GM19023 (cell line): ENCODE data around the gene CRK.
"Not testable (repeated sequence)": the region's sequence is repeated elsewhere in the genome, so short reads cannot be mapped to it uniquely, and the experiment has no call there.

ENCODE experiments used
- ATAC-seq: cut with Tn5 transposase; IDR thresholded peaks from one replicate; pipeline ENCODE4 v1.9.1; 2021; ENCODE audit warnings: mild to moderate bottlenecking, moderate library complexity; ENCODE audit not compliant: unreplicated experiment

CRK gene

DNA sequence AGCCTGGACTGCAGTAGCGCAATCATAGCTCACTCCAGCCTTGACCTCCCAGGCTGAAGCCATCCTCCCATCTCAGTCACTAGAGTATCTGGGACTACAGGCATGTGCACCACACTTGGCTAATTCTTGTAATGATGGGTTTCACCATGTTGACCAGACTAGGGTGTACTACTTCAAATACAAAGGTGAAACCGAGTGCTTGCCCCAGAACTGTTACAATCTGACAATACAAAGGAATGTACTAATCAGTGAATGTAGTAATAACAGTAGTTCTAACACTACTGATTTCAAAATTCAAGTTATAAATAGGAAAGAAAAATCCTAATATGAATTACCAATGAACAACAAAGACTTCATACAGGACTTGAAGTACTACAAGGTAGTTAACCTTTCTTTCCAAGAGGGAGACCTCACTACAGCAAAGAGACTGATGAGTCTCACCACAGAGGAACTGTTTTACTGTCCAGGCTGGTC, 24.4 kb downstream of the CRK start:
- no peak for ATAC-seq

- no peak for ATAC-seq
These were observed 32.4 kb downstream of the CRK start for GRCh38 chr17:1423456-1424135.

DNA sequence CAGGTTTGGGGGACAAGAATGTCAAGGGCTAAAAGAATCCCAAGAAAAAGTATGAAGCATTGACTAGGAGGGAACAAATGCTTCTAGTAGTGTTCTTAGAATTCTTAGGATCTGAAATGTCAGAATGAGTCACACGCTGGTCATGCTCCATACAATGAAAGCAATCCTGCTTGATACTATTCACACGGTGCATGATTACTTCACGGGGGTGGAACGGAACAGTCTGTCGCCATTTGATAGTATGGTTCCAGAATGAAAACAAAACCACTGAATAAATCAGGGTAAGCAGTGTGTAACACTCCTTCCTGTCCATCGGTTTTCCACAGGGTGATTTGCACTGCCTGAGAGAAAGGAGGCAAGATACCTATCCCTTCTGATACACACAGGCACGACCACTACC, 33.1 kb downstream of the CRK start:
- ATAC-seq = no peak

GRCh38 chr17:1421470-1421869, 34.6 kb downstream of the CRK start:
- ATAC-seq = no peak

DNA sequence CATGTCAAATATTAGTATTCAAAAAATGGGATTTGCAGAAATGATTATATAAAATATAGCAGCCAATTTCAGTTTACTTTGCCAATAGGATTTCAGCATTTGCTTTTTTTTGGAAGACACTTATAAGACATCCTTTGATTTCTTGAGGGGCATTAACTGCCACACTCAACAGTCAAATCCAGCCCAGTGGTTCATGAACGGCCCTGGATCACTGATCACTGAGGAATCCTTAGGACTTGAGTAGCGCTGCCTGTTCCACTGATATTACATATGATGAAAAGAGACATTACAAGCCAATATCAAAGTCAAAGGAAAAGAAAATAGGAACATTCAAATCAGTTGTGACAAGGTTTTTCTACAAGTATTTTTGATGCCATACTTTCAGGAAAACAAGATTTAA, 35.1 kb downstream of the CRK start:
- no peak for ATAC-seq

- ATAC-seq = no peak
These were observed 35.9 kb downstream of the CRK start for GRCh38 chr17:1420163-1420562.

DNA sequence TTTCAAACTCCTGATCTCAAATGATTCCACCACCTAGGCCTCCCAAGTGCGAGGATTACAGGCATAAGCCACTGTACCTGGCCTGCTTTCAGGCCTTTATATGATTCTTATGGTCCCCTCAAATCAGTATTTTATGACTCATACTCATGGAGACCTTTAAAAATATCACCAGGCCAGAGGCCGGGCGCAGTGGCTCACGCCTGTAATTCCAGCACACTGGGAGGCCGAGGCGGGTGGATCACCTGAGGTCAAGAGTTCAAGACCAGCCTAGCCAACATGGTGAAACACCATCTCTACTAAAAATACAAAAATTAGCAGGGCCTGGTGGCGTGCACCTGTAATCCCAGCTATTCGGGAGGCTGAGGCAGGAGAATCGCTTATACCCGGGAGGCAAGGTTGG, 37.6 kb downstream of the CRK start:
- ATAC-seq = not testable (repeated sequence)

DNA sequence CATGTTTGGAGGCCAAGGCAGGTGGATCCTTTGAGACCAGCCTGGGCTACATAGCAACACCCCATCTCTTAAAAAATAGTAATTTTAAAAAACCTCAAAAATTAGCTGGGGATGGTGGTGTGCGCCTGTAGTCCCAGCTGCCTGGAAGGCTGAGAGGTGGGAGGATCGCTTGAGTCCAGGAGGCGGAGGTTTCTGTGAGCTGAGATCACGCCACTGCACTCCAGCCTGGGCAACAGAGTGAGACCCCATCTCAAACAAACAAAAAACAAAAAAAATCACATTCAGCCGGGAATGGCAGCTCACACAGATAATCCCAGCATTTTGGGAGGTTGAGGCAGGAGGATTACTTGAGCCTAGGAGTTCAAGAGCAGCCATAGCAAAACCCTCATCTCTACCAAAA, 39.6 kb downstream of the CRK start:
- ATAC-seq = no peak

DNA sequence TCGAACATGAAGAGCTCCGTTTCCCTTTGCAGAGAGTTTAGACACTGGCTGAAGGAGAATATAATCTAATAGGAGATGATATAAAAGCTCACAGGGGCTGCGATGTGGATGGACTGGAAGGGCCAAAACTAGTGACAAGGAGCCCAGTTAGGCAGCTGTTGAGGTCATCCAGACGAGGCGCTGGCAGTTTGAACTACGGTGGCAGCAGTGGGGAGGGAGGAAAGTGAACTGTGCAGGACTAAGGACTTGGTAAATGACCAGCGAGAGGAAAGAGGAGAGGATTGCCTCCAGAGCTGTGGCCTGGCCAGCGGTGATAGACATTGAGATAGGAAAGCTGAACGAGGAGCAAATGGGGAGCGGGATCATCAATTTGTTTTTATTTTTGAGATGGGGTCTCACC, 41.4 kb downstream of the CRK start:
- ATAC-seq = no peak

GRCh38 chr17:1414001-1414574, 41.9 kb downstream of the CRK start:
- no peak for ATAC-seq

- ATAC-seq = no peak
These were observed 42.7 kb downstream of the CRK start for GRCh38 chr17:1413281-1413791.

DNA sequence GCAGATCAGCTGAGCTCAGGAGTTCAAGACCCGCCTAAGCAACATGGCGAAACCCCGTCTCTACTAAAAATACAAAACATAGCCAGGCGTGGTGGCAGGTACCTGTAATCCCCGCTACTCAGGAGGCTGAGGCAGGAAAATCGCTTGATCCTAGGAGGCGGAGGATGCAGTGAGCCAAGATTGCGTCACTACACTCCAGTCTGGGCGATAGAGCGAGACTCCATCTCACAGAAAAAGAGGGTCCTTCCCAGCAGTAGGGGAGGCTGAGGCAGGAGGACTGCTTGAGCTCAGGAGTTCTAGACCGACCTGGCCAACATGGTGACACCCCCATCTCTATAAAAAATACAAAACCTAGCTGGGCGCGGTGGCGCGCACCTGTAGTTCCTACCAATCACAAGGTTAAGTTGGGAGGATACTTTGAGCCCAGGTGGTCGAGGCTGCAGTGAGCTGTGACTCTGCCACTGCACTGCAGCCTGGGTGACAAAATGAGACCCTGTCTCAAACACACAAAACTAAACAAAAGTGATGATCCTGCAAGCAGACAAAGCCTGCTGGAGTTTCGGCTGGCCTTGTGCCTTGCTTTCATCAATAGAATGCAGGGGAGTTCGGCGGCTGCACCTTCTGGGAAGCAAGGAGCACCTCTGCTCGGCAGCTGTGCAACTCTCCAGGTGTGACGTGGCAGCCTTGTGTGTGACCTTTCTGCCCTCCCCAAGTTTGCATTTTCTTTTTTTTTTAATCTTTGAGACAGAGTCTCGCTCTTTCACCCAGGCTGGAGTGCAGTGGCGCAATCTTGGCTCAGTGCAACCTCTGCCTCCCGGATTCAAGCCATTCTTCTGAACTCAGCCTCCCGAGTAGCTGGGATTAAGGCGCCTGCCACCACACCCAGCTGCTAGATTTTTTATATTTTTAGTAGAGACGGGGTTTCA, 43.6 kb downstream of the CRK start:
- ATAC-seq = no peak

GRCh38 chr17:1402262-1402586, 53.8 kb downstream of the CRK start:
- no peak for ATAC-seq

- peak; percentile 87 for ATAC-seq
These were observed 56.1 kb downstream of the CRK start, which contains the start of gene YWHAE for GRCh38 chr17:1399679-1400512. Gene YWHAE, minus strand, starts transcription at chr17:1400222. Its CDS starts 112 bp downstream, at chr17:1400110.

DNA sequence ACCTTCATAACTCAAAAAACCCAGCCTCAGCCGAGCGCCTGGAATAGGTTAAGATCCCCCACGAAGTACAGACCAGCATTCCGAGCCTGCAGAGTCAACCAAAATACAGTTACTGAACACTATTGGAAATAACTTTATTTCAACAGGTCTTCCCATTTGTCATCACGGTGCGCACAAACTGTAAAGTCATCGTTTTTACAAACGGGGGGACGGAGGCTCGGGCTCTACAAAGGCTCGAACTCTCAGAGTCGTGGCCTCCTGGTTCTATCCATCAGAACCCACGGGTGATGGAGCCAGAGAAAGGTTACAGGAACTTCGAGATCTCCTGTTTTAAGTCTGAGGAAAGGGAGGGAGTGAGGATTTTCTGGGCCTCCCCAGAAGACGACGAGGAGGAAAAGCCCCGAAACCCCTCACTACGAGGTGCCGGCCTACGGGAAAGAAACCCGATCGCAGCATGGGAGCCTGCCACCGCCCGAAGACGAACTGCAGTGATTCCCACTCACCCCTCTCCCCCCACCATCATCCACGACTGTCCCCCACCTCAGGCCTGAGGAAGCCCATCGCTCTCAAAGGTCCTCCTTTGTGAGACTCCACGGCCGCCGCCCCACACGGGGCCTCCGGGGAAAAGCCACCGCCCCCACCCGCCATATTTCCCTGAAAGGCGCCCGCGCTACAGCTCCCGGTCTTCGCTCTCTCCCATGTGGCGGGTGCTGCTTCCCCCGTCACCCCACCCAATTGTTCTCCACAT, 56.9 kb downstream of the CRK start:
- ATAC-seq = no peak

DNA sequence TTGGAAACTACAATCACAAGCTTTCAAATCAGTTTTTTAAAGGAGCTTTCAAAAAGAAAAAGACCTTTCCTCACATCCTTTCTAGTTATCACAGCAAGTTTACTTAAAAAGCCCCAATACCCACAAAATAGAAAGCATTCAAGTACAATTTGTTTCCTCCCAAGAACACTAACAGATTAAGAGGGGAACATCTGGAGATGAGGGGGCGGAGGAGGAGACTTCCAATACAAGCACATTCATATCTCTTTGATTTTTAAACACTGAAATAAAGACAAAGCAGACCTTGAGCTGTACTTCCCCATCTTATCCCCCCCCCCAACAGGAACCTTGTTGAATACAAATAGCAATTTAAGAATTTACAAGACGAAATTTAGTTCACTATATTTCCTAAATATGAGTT, 58.0 kb downstream of the CRK start:
- ATAC-seq = no peak

DNA sequence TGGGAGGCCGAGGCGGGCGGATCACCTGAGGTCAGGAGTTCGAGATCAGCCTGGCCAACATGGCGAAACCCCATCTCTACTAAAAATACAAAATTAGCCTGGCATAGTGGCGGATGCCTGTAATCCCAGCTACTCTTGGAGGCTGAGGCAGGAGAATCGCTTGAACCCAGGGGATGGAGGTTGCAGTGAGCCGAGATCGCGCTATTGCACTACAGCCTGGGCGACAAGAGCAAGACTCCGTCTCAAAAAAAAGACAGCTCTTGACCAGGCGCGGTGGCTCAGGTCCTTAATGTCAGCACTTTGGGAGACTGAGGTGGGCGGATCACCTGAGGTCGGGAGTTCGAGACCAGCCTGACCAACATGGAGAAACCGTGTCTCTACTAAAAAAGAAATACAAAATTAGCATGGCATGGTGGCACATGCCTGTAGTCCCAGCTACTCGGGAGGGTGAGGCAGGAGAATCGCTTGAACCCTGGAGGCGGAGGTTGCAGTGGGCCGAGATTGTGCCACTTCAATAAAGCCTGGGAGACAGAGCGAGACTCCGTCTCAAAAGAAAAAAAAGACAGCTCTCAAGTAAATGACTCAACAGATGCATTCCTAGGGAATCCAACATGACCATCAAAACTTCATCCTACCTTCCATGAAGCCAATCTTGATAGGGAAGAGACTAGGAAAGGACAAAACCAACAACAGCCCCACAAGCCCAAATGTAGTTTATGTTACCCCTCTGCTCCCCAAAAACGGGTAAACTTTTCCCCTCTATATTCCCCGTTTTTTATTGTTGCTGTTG, 60.0 kb downstream of the CRK start:
- not testable (repeated sequence) for ATAC-seq

DNA sequence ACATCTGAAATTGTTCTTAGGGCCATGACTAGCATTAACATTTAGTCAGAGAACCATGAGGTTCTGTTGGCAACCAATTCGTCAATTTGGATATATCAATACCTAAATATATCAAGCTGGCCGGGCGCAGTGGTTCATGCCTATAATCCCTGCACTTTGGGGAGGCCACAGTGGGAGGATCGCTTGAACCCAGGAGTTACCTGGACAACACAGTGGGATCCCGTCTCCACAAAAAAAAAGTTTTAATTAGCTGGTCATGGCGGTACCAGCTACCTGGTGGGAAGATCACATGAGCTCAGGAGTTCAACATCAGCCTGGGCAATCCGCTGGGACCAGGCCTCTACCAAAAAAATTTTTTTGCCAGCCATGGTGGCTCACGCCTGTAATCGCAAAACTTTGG, 64.5 kb downstream of the CRK start:
- ATAC-seq = no peak
